BE2C (cell line): ENCODE results near the gene SCAF4.

ENCODE experiments used
- DNase-seq: peaks from one replicate; pipeline ENCODE4 v3.0.0-alpha.2; 2020
- H3K27me3 ChIP-seq: fragments of 250-450 bp; sonication (Bioruptor Pico); 2 replicates; pipeline ENCODE4 v1.5.1; 2020; ENCODE audit warnings: mild to moderate bottlenecking
- H3K36me3 ChIP-seq: fragments of 250-450 bp; sonication (Bioruptor Pico); 2 replicates; pipeline ENCODE4 v1.5.1; 2020; ENCODE audit warnings: mild to moderate bottlenecking
- H3K4me1 ChIP-seq: fragments of 250-450 bp; sonication (Bioruptor Pico); 2 replicates; pipeline ENCODE4 v1.5.1; 2020
- H3K4me3 ChIP-seq: 2 replicates; pipeline ENCODE4 v1.5.1; 2011; ENCODE audit warnings: low read depth, low read length
- H3K9me3 ChIP-seq: fragments of 250-450 bp; sonication (Bioruptor Pico); 2 replicates; pipeline ENCODE4 v1.5.1; 2020
- CTCF ChIP-seq: IDR thresholded peaks from 2 replicates; pipeline ENCODE4 v1.5.1; 2012; ENCODE audit warnings: mild to moderate bottlenecking, low read depth, low read length

SCAF4 gene

GRCh38 chr21:31713115-31713514 is 18.8 kb downstream of the SCAF4 start:
- TF ChIP-seq CTCF: no peak
- peaks cover 15% of the 10 kb centered on the region for H3K4me1 ChIP-seq
- H3K27me3 ChIP-seq: no peaks in the 10 kb centered on the region
- no peak for DNase-seq
- no peaks in the 10 kb centered on the region; the same call in 1 of the 2 replicates for H3K36me3 ChIP-seq
- no peak overlapping the region for H3K4me3 ChIP-seq
- H3K9me3 ChIP-seq: no peaks in the 10 kb centered on the region

DNA sequence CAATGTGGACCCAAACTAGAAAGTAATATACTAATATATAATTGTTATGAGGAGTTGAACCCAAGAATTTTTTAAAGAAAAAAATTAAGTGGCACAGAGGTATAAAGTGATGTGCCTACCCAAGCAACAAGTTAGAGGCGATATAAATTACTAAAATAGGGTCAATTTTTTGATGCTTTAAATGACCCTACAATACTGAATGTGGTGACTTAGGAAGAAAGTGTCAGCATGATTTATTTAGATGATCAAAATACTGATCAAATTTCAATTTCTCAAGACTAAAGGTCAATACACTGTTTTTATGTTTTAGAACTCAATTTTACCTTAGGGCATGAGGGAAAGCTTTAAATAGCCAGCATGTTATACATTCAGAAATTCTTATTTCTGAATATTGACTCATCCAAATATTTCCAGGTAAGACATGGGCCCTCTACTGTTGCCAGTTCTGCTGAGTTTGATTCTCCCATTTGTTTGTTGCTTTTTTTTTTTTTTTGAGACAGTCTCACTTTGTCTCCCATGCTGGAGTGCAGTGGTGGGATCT is 20.1 kb downstream of the SCAF4 start:
- Histone ChIP-seq H3K36me3 (no peaks in the 10 kb centered on the region; the same call in 1 of the 2 replicates), H3K4me3 (no peak overlapping the region), H3K4me1 (peaks cover 15% of the 10 kb centered on the region), H3K9me3 (no peaks in the 10 kb centered on the region), H3K27me3 (no peaks in the 10 kb centered on the region)
- no peak for TF ChIP-seq CTCF
- DNase-seq: no peak

GRCh38 chr21:31711326-31711725 is 20.6 kb downstream of the SCAF4 start:
- H3K36me3 ChIP-seq: no peaks in the 10 kb centered on the region; the same call in 1 of the 2 replicates
- H3K4me1 ChIP-seq: peaks cover 15% of the 10 kb centered on the region
- DNase-seq: no peak
- no peaks in the 10 kb centered on the region for H3K27me3 ChIP-seq
- TF ChIP-seq CTCF: no peak
- H3K9me3 ChIP-seq: no peaks in the 10 kb centered on the region
- H3K4me3 ChIP-seq: no peak overlapping the region

GRCh38 chr21:31710586-31710985 is 21.3 kb downstream of the SCAF4 start:
- DNase-seq: no peak
- no peaks in the 10 kb centered on the region; the same call in 1 of the 2 replicates for H3K36me3 ChIP-seq
- peaks cover 10% of the 10 kb centered on the region for H3K4me1 ChIP-seq
- H3K4me3 ChIP-seq: no peak overlapping the region
- no peaks in the 10 kb centered on the region for H3K27me3 ChIP-seq
- no peak for TF ChIP-seq CTCF
- H3K9me3 ChIP-seq: no peaks in the 10 kb centered on the region

GRCh38 chr21:31708541-31708940 is 23.4 kb downstream of the SCAF4 start:
- H3K4me1 ChIP-seq: no peaks in the 10 kb centered on the region; the same call in 1 of the 2 replicates
- TF ChIP-seq CTCF: no peak
- H3K9me3 ChIP-seq: no peaks in the 10 kb centered on the region
- no peaks in the 10 kb centered on the region for H3K27me3 ChIP-seq
- no peak overlapping the region for H3K4me3 ChIP-seq
- DNase-seq: no peak
- no peaks in the 10 kb centered on the region; the same call in none of the 2 replicates for H3K36me3 ChIP-seq

GRCh38 chr21:31707499-31707898 is 24.4 kb downstream of the SCAF4 start:
- H3K4me3 ChIP-seq: no peak overlapping the region
- H3K36me3 ChIP-seq: peaks cover 6% of the 10 kb centered on the region
- no peaks in the 10 kb centered on the region for H3K4me1 ChIP-seq
- H3K9me3 ChIP-seq: no peaks in the 10 kb centered on the region
- no peak for DNase-seq
- TF ChIP-seq CTCF: no peak
- no peaks in the 10 kb centered on the region for H3K27me3 ChIP-seq
